HL-60/S4 (cell line): ENCODE results near the gene SLC25A23.

ENCODE experiments used
- in situ Hi-C: fragments of 300-500 bp; cut with MboI; formaldehyde crosslinking; loops from 2 replicates; pipeline ENCODE4 v1.14.3; 2022; ENCODE audit warnings: low sequenced_read_pairs

SLC25A23 gene

DNA sequence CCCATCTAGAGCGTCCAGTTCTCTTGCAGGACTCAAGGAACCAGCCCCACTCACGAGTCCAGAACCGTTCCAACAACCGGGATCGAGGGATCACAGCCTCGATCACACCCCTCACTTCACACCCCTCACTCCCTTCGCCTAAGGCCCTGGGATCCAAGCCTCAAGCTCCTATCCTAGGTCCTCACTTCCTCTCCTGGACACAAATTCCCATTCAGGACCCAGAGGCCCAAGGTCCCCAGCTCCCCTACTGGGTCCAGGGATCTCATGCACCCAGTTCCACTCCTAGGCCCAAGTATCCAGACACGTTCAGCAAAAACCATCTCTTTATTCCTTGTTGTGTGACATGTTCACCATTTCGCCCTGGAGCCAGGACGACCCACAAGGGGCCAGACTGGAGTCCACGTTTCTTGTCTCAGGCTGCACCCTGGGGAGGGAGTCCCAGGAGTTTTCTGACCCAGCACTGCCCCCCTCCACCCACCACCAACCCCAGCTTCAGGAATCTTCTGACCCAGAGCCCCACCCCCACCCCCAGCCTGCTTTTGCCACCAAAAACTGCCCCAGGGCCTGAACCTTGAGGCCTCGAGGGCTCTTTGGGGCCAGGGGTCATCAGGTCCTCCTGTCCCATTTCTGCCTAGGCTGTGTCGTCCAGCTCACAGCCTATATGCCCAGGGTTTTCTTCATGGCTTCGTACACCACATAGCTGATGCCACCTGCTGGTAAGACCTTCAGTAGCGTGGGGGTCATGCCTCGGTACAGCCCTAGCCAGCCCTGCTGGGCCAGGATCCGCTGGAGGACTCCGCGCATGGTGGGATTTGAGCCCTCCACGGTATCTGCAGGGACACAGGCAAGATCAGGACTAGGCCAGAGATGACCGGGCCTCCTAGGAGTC is 33.6 kb downstream of the SLC25A23 start:
- in situ Hi-C loops: no loop called here

DNA sequence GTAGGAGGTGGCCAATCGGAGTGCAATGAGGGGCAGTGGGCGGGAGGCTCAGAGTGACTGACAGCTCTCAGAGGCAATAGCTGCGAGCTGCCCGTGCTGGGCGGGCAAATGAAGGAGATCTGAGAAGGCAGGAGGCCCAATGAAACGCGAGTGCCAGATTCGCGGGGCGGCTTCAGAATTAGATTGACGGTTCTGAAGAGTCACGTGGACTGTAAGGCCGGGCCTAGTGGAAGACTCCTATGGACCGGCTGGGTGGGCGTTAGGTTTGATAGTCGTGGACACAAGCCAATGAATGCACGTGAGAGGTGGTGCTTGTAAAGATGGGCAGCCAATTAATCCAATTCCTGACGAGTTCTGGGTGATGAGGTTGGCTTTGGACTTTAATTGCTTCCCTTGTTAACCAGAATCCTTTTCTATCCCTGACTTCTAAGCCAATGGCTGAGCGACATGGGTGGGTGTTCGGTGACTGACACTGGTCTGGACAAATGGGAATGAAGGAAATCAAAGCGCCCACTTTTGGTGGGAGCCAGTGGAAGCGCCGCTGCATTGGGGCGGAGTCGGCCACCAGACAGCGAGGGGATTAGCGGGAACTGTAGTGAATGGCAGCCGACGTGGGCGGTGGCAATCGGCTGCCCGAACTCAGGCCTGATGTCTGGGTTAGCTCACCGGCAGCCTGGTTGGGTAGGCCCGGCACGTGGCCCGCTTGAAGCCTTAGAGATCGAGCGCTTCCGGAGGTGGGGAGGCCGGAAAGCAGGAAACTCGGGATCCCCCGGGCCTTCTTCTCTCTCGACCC is 34.5 kb downstream of the SLC25A23 start:
- in situ Hi-C loops: no loop called here

DNA sequence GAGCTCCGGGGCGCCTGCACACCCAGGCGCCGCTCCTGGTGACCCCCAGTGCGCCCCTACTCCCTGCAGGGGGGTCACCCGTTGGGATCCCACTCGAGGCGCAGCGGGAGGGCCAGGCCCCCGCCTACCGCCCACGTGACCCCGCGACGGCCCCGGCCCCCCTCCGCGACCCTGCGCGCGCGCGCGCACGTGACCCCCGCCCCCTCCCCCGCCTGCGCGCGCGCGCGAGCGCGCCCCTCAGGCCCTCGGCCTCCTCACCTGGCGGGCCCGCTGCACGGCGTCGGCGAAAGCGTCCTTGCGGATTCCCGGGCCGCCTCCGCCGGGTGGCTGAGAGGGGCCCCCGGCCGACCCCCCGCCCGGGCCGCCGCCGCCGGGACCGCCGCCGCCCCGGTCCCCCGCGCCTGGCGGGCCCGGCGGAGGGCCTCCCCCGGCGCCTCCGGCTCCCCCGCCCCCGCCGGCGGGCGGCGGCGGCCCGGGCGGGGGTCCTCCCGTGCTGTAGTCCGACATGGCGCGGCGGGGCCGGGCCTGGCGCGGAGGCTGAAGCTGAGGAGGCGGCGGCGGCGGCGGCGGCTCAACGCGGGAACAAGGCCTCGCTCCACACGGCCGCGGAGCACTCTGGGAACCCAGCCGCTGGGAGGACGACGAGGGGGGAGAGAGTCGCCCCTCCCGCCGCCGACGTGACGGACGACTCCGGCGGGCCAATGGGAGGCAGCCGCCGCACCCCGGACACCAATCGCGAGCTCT is 35.2 kb downstream of the SLC25A23 start, which contains the start of gene KHSRP:
Gene KHSRP, minus strand, starts transcription at position 617 of the 744 bp plus-strand sequence. Its CDS starts 110 bp downstream, at position 507.
- in situ Hi-C loops: no loop called here

DNA sequence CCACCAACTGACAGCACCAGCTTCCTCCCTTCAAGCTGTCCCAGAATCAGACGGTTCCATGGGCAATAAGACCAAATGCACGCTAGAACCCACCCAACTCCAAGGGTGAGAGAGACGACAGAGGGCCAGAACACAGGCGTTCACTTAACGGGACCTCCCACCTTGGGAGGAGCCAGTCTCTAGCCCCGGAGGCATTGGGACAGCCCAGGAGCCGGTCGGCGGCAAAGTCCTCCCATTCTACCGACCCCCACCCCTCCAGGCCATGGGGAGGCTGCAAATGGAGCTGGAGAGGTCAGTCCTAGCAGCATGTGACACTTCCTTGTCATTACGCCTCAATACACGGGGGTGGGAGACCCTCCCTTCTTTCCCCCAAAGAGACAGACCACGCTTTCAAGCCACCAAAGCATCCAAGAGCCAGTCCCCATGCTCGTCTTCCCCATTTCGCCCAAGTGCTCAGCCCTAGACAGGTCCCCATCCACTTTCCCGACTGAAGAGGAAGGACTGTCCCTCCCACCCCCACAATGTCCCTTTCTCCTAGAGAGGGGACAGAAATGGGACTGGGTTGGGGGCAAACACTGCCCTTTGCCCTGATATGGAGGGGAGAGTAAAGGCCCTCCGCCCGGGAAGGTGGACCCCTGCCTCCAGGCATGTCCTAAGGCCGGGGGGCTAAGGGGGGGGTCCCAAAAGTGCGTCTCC is 35.9 kb downstream of the SLC25A23 start:
- in situ Hi-C loops: no loop called here

DNA sequence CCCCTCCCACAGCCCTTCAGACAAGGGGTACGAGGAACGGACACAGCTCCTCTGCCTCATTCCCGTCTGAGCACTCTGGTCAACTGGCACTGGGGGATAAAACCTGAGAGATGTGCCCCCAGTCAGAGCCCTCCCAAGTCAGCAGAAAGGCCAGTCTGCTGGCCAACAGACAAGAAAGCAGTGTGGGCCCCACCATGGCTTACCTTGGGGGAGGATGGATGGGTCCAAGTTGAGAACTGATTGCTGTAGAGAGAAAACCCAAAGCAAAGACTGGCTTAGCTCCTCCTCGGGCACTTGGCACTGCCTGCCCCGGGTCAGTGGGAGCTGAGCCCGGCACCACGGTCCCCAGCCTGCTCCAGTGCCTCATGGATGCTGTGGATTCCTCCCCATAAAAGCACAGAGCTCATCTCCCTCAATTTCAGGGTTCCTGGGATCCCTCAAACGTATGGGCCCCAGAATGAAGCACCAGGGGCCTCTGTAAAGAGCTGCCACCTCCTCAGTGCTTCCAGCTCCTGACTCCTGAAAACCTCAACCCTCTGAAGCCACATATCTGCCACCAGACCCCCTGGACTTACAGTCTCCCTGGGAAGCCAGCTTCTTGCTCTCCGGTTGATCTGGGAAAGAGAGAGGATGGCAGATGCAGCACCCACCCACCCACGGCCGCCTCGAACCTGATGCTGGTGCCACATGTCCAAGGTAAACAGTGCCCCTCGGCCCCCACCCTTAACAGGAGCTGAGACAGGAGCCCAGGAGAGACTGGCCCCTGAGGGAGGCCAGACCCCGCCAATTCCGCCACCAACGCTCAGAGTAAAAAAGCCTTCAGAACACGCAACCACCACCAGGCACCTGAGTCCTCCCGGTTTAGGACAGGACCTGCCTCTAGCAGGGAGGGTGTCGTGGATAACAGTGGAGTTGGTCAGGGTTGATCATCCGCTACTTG is 38.2 kb downstream of the SLC25A23 start:
- in situ Hi-C loops: no loop called here

DNA sequence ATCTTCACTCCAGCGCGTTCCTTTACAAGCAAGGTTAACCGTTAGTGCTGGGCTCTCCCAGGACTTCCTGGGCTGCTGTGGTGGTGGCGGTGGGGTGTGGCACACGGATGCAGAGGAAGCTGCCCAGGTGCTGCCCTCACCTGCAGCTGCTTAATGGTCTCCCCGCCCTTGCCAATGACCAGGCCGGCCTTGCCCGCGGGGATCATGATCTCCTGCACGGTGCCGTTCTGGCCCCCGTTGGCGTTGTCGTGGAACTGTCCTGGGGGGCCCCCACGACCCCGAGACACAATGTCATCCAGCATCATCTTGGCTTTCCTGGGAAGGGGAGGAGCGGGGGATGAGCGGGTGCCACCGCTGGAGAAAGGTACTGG is 41.0 kb downstream of the SLC25A23 start:
- in situ Hi-C loops: no loop called here

DNA sequence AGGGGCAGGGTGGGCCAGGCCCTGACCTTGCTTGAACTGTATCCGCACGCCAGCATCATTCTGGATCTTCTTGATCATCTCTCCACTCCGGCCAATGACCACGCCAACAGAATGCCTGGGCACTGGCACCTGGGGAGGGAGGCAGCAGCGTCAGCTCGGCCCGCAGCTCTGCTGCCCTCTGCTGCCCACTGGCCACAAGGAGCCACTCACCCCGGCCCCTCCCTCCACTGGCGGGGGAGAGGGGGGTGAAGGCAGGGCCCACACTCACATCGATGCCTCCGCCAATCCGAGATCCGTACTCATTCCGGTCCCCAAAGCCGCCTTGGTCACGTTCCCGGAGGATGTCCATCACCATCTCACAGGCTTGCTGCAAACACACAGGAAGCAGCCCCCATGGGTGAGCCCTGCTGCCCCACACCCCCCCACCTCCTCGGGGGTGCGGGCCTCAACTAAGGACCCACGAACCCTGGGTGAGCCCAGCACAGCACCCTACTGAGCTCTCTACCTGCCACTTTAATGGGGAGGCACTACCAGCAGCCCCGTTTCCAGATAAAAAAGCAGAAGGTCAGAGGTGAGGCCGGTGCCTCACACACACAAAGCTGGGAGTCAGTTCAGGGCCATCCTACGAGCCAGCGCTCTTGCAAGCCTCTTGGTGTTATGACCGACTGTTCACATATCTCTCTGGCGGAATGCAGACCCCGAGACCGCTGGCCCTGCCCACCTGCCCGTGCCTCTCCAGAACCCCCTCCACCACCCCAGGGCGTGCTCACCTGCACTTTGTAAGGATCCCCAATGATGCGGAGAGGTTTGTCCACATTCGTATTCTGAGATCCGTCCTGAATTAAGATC is 41.7 kb downstream of the SLC25A23 start:
- in situ Hi-C loops: no loop called here

DNA sequence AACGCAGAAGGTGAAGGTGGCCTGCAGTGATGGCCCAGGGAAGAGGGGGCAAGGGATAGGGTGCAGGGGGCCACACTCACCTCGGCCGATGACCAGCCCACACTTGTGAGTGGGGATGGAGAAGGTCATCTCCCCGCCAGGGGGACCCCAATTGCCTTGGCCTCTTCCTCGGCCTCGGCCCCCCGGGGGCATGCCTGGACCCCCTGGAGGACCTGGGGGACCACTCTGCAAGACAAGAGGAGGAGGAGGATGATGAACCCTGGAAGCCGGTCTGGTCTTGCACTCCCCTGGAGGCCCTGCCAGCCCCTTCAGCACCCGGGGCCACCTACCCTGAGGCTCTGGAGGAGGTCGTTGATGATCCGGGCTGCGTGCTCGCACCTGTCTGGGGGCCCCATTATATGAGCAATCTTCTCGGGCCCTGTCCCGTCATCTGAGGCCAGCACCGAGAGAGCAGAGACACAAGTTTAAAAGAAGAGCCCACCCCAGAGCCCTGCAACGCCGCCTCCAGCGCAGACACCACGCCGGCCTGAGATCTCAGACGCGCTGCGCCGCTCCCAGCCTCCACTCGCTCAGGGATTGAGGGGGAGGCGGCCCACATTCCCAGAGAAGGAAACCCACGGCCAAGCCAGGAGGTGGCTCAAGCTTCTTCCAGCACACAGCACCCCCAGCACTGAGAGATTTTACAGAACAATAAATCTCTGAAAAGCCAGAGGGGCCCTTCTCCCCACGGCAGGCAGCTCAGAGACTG is 42.8 kb downstream of the SLC25A23 start:
- in situ Hi-C loops: no loop called here

DNA sequence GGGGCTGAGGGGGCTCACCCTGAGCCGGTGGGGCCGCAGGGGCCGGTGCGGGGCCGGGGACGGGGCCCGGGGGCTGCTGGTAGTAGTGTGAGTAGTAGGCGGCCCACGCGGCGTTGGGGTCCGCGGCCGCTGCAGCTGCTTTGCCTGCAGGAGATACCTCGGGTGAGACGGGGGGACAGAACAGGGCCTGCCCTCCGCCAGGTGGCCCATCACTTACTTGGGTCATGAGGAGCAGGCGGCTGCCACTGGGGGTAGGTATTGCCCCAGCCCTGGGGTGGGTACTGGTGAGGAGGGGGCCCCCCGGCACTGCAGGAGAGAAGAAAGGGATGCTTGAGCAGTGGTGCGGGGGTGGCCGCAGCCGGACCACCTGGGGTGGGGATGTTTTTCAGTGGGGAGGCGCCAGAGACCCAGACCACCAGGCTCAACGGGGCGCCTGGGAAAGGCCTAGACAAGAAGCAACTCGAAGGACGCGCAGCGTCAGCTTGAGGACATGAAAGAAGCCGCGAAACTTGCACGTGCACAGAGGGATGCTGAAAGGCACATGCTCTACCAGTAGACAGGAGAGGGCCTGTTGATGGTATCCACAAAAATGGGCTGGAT is 43.9 kb downstream of the SLC25A23 start:
- in situ Hi-C loops: no loop called here

DNA sequence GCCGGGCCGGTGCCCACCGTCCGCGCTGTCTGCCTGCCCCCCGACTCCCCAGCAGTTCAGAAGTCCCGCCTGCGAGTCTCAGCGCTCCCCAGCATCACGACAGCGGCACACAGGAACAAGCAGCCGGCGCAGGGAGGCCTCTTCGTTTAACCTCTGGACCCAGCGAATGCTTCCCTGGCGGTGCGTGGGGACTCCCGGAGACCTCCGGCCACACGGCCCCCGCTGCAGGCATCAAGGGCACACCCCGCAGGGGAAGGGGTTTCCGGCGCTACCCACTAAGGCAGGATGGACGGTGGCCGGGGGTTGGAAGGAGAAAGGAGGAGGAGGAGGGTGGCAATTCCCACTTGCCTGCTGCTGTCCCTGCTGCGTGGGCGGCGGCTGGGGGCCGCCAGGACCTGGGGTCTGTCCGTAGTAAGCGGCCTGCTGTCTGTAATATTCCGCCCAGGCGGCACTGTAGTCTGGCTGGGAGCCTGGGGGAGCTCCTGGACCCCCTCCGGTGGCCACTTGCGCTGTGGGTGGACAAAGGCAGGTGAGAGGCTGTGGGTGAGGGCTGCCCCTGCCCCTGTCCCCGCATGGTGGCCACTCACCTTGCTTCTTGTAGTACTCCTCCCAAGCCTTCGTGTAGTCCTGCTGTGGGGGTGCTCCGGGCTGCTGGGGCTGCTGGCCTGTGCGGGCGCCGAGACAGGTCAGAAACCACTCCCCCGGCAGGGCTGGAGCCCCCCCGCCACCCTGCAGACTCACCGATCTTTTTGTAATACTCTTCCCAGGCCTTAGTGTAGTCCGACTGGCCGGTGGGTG is 44.6 kb downstream of the SLC25A23 start:
- in situ Hi-C loops: no loop called here

DNA sequence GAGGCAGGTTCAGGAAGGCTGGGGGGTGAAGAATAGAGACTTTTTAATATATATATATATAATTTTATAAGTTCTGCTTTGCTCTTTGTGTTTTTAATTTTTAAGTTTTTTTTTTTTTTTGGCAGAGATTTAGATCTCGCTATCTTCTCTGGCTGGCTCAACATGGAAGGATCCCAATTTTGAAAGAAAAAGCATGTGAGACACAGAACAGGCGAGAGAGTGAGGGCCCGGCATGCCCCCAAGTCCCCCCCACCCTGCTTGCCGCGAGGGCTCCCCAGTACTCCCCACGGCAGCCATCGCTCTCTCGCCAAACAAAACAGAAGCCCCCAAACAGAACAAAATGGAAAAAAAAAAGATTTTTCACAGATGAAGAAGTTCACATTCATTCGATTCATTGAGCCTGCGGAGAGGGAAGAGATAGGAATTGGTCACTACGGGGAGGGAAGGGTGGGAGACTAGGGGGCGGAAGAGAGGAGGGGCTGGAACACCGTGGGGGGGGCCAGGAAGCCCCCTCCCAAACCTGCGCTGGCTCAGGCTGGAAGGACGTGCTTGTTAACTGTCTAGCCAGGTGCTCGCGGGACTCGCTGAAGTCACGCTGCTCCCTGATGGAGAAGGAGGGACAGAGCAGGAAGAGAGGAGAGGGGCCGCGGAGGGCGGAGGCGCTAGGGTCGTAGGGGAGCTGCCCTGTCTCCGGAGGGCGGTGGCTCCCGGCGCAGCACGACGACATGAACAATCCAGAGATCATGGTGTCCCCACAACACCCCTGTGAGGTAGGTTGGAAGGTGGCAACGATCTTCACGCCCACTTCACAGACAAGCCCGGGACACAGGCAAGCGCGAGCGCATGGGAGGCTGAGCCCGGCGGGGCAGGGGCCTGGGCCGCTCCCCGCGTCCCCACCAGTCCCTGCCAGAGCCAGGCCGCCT is 45.6 kb downstream of the SLC25A23 start:
- in situ Hi-C loops: no loop called here

DNA sequence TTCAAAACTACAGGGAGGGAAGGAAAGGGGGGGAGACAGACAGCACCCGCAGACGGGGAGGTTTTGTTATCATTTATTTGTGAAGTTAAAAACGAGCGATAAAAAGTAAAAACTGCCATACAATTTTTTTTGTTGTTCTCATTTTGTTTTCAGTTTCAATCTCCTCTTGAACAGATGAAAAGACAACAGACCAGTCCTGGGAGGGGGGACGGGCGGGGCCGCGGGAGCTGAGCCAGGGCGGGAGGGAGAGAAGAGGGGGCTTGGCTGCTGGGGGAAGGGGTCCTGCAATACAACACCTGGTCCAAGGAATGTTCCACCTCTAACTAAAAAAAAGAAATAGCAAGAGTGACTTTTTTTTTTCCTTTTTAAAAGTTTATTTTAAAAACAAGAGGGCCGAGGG is 46.3 kb downstream of the SLC25A23 start:
- in situ Hi-C loops: no loop called here

DNA sequence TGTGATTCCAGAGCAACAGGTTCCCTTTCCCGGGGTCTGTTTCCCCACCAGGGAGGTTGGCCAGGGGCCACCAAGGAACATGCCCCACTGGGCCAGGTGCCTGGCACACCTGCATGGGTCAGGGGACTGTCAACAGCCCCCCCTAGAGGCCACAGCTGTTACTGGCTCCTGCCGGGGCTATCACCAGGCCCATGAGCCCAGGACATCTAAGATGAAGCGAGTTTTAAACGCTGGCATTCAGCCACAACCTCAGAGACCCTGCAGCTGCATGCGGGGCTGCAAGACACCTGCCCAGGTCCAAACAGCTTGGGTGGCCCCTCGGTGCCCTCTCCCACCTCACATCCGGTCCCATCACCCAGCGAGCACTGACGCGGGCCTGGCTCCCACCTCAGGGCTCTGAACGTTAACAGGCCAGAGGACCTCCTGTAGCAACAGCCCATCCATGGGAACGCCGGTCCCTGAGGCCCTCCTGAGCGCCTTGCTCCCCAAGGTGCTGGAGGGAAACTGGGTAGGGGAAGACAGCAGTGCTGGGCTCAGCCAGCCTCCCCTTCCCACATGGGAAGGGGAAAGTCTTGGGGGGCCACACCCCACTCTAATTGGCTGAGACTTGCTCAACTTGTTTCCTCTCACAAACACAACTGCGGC is 47.0 kb downstream of the SLC25A23 start:
- in situ Hi-C loops: no loop called here

DNA sequence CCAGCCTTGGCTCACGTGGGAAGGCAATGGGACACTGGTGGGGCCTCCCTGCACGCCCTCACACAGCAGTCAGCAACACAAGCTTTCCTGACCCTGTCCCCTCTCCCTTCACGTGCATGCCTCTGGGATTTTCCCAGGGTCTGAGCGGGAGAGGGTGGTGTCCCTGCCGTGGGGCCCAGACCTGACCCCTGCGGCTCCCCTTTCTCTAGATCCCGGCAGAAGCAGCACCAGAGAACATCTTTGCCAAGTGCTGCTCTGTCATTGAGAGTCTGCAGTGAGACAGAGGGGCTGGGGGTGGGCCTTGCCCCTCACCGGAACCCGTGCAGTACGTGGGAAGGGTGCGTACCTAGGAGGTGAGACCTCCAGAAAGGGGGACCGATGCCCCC is 47.5 kb downstream of the SLC25A23 start:
- in situ Hi-C loops: no loop called here

DNA sequence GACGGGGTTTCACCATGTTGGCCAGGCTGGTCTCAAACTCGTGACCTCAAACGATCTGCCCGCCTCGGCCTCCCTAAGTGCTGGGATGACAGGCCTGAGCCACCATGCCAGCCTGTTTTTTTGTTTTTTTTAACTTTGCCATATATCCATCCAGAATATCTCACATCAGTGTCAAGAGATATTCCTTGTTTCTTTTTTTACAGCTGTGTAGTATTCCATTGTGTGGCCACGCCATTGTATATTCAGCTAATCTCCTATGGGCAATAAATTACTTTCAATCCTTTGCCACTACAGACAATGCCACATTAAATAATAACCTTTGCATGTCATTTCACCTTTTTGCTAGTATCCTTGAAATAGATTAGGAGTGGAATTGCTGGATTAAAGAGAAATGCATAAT is 50.2 kb downstream of the SLC25A23 start:
- in situ Hi-C loops: no loop called here
